Epidermal melanocyte (primary cell): ENCODE results near the gene SLC12A5.
A peak's percentile ranks its signal among the peaks of the same experiment; 100 is the strongest.

Experiments
- DNase-seq: peaks from one replicate; pipeline ENCODE4 v3.0.0; 2011; ENCODE audit warnings: low spot score; ENCODE audit not compliant: insufficient read length

Gene SLC12A5

DNA sequence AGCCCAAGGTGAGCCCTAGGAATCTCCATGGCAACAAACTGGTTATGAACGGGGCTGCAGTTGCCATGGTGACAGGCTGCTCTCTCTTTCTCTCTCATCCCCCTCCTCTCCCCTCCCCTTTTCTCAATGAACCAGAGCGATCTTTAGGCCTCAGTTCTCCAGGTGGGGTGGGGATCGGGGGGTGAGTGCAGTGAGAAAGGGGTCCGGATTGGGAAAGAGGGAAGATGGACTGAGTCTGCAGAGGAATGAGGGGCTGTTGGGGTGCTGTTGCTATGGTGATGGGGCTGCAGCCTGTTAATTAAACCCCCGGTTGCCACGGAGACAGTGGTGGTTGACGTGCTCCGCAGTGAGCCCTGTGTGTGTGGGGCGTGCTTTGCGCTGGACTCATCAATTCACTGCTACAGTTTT, 3.6 kb upstream of the SLC12A5 start:
- DNase-seq, result no peak

GRCh38 chr20:46027245-46027853, 1.7 kb upstream of the SLC12A5 start:
- DNase-seq, result peak; percentile 85

DNA sequence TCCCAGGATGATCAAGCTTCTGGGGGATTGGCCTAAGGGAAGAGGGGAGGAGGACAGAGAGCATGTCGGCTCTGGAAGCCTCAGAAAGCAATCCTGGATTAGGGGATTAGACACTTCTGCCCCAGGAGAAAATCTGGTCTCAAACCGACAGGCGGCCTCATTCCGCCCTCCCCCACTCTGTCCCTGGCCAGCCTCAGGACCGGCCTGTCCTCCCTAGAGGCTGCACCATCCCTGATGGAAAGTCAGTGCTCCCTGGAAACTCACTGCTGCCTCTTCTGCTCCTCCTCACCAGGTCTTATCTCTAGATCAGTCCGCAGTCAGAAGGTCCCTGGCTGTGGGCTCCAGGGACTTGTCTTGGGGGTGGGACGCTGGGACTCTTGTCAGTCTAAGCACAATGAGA, 905 bp upstream of the SLC12A5 start:
- DNase-seq, result no peak

GRCh38 chr20:46030284-46031013, 1.4 kb downstream of the SLC12A5 start:
- DNase-seq, result no peak

DNA sequence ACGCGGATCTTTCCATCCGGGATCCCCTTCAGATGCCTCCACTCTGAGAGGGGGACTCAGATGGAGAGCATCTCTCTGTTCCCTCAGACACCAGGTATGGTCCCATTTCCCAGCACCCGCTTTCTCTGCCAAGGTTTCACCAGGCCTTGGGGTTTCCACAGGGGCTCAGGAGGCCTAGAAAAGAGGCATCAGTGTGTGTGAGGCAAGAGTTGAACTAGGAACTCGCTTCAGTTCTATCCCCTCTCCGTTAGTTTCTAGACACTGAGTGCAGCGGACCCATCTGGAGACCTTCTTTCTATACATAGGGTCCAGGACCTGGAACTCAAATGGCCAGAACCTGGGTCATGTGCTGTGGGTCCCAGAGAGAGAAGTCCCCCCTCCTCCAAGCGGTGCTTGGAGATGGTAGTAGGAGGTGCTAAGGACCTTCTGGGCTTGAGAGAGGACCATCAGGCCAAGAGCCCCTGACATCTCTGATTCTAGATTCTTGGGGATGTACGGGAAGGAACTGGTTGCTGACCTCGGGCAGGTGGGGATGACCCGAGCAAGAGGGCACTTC, 2.1 kb downstream of the SLC12A5 start:
- DNase-seq, result no peak

GRCh38 chr20:46031701-46032254, 2.8 kb downstream of the SLC12A5 start:
- DNase-seq, result no peak

DNA sequence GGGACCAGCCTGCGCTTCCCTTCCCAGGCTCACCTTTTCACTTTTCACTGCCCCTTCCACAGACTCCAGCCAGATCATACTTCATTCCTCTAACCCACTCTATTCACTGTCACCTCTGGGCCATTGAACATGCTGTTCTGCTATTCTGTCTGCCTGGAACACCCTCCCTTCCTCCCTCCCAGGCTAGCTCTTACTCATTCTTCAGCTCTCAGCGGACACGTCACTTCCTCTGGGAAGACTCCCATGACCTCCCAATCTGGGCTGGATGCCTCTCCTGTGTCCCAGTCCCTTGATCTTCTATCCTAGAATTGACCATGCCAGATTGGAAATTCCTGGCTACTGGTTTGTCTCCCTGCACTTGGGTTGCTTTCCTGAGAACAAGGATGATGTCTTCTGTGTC, 5.0 kb downstream of the SLC12A5 start:
- no peak for DNase-seq

DNA sequence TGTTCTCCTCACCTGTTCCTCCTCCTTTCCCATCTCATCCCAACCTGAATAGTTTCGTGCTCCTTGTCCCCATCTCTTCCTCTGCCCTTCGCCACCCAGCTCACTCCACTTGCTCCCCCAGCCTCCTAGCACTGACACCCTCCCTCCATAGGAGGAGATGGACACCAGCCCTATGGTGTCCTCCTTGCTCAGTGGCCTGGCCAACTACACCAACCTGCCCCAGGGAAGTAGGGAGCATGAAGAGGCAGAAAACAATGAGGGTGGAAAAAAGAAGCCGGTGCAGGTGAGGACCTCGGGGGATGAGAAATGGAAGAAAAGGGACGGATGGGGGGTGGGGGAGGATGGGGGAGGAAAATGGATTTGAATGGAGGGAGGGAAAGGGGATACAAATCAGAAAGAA, 6.2 kb downstream of the SLC12A5 start:
- DNase-seq, result no peak

GRCh38 chr20:46035713-46036112, 6.7 kb downstream of the SLC12A5 start:
- no peak for DNase-seq

DNA sequence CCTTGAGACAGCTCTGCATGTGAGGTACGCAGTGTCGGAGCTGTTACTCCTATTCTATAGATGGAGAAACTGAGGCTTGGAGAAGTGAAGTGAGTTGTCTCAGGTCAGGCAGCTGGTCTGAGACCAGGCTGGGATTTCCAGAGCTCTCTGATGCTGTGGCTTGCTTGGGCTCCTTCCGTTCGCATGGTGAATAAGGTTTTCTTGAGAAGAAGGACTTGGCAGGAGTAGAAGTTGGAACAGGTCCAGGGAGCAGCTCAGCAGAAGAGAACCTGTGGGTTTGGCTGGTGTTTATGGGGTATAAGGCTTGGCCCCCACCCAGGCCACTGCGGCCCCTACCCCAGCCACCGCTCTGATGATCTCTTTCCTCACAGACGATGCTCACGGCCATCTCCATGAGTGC, 7.4 kb downstream of the SLC12A5 start:
- no peak for DNase-seq

DNA sequence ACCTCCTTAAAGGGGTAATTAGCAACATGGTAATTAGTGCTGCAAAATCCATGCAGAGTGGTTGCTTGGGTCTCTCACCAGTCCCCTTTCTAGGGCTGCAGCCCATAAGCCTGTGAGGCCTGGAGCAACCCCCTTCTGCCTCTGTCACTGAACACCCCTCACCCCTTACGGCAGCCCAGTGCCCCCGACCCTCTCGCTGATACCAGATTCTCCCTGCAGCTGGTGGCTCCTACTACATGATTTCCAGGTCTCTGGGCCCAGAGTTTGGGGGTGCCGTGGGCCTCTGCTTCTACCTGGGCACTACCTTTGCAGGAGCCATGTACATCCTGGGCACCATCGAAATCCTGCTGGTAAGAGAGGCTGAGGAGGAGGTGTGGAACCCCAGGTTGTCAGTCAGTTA, 8.0 kb downstream of the SLC12A5 start:
- DNase-seq, result no peak

GRCh38 chr20:46040902-46041535, 12.0 kb downstream of the SLC12A5 start:
- no peak for DNase-seq

DNA sequence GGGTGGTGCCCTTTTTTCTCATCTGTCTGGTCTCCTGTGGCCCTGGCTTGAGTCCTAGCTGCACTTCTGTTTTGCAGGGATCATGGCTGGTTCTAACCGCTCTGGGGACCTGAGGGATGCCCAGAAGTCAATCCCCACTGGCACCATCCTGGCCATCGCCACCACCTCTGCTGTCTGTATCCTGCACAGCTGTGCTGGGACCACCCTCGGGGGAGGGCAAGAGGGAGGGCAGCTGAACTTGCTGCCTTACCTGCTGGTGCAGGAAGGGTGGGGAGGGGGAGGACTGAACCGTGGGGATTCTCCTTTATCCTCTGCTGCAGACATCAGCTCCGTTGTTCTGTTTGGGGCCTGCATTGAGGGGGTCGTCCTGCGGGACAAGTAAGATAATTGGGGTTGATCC, 14.5 kb downstream of the SLC12A5 start:
- no peak for DNase-seq

DNA sequence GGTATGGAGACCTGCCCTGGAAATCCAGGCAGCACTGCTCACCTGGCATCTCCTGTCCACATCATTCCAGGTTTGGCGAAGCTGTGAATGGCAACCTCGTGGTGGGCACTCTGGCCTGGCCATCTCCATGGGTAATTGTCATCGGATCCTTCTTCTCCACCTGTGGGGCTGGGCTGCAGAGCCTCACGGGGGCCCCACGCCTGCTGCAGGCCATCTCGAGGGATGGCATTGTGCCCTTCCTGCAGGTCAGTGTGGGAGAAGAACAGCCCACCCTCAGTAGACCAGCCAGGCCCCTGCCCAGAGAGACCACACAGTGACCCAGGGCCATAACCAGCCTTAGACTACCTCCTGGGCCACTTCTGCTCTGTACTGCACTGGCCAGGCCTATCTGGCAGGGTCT, 15.9 kb downstream of the SLC12A5 start:
- DNase-seq, result no peak

- DNase-seq, result no peak
Measured at GRCh38 chr20:46046588-46047310, 17.7 kb downstream of the SLC12A5 start.

GRCh38 chr20:46047821-46048220, 18.8 kb downstream of the SLC12A5 start:
- DNase-seq, result no peak

GRCh38 chr20:46049190-46049589, 20.2 kb downstream of the SLC12A5 start:
- no peak for DNase-seq

DNA sequence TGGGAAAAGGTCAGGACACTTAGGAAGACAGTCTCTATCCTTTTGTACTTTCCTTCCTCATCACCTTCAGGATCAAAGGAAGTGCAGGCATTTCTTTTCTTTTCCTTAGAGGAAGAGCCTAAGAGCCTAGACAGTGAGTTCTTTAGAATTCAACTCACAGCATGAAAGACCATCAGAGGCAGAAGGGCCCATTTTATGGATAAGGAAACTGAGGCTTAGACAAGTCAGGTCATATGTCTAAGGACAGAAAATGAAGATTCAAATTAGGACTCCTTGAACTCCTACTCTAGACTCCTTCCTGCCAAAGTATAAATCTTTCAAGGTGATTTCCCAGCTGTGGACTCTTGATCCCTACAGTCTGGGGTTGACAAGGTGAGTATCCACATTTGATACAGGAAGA, 20.8 kb downstream of the SLC12A5 start:
- DNase-seq, result no peak

GRCh38 chr20:46050444-46050843, 21.4 kb downstream of the SLC12A5 start:
- DNase-seq, result no peak

DNA sequence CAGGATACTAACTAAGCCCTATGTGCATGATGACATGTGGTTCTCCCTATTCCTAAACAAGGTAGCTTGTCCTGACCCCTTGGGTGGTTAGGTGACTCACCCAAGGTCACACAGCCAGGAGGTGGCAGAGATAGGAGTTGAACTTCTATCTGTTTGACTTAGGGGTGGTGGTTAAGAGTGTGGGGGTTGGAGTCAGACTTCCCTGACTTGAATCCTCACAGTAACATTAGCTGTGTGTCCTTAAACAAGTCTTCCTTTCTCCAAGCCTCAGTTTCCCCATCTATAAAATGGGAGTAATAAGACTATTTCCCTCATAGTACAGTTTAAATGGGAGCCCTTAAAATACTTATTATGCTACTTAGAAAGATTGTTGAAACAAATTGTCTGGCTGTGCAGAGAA, 21.9 kb downstream of the SLC12A5 start:
- DNase-seq, result no peak

- DNase-seq, result no peak
Measured at GRCh38 chr20:46051556-46052308, 22.7 kb downstream of the SLC12A5 start.
